H1 (cell line): ENCODE data around the gene ACAD10. TPM values are rescaled to one million over a fixed set of nuclear protein-coding genes. Genes with fewer than 3 reads are reported as not detected.

Experiments used
- BACH1 ChIP-seq: IDR thresholded peaks from 2 replicates; pipeline ENCODE4 v1.6.1; 2012; ENCODE audit warnings: low read length, improper control_type of control experiment
- BCL11A ChIP-seq, 2 experiments: IDR thresholded peaks; one replicate each; pipeline ENCODE4 v1.6.1; 2011; ENCODE audit warnings: low read depth in 2 of 2, low read length in 2 of 2, mild to moderate bottlenecking in 2 of 2
- CBX8 ChIP-seq: fragments of 300-800, 300-1000 bp; sonication (generic); IDR thresholded peaks from 2 replicates; pipeline ENCODE4 v1.7.1; 2016; ENCODE audit warnings: low read depth, low read length, borderline replicate concordance
- CHD1 ChIP-seq: IDR thresholded peaks from 2 replicates; pipeline ENCODE4 v1.6.1; 2012; ENCODE audit warnings: low read depth, low read length, improper control_type of control experiment
- EP300 ChIP-seq, 2 experiments: IDR thresholded peaks; 1 replicate in 1 of 2; 2 replicates in 1 of 2; pipeline ENCODE4 v1.6.1; 2011 to 2012; ENCODE audit warnings: low read depth in 2 of 2, low read length in 2 of 2, mild to moderate bottlenecking in 2 of 2, borderline replicate concordance in 1 of 2, inconsistent platforms in 1 of 2, moderate library complexity in 1 of 2
- GABPA ChIP-seq: IDR thresholded peaks from 2 replicates; pipeline ENCODE4 v1.6.1; 2011; ENCODE audit warnings: mild to moderate bottlenecking, low read length, moderate library complexity, borderline replicate concordance; ENCODE audit not compliant: insufficient read depth
- JUND ChIP-seq: IDR thresholded peaks from 2 replicates; pipeline ENCODE4 v1.6.1; 2011; ENCODE audit warnings: mild to moderate bottlenecking, improper control_type of control experiment, low read length
- KDM5A ChIP-seq: fragments of 200-600 bp; IDR thresholded peaks from 2 replicates; pipeline ENCODE4 v1.7.1; 2012; ENCODE audit warnings: mild to moderate bottlenecking, low read length, inconsistent platforms, mixed read lengths
- POLR2A ChIP-seq, 2 experiments: IDR thresholded peaks; 1 replicate in 1 of 2; 2 replicates in 1 of 2; pipeline ENCODE4 v1.6.1; 2011; ENCODE audit warnings: low read depth in 2 of 2, low read length in 2 of 2, mild to moderate bottlenecking in 2 of 2; ENCODE audit errors: control extremely low read depth in 1 of 2
- RAD21 ChIP-seq, 2 experiments: IDR thresholded peaks in 1 of 2; conservative IDR thresholded peaks in 1 of 2; 2 replicates each; pipeline ENCODE4 v1.6.1; 2011; ENCODE audit warnings: low read depth in 2 of 2, low read length in 2 of 2, improper control_type of control experiment in 1 of 2, inconsistent platforms in 1 of 2, mild to moderate bottlenecking in 1 of 2, moderate library complexity in 1 of 2
- RFX5 ChIP-seq: IDR thresholded peaks from 2 replicates; pipeline ENCODE4 v1.6.1; 2011; ENCODE audit warnings: low read depth, low read length, improper control_type of control experiment, borderline replicate concordance
- SIN3A ChIP-seq, 2 experiments: IDR thresholded peaks in 1 of 2; conservative IDR thresholded peaks in 1 of 2; 2 replicates each; pipeline ENCODE4 v1.6.1; 2011 to 2012; ENCODE audit warnings: low read length in 2 of 2, improper control_type of control experiment in 1 of 2, low read depth in 1 of 2, mild to moderate bottlenecking in 1 of 2
- SIX5 ChIP-seq: IDR thresholded peaks from 2 replicates; pipeline ENCODE4 v1.6.1; 2011; ENCODE audit warnings: mild to moderate bottlenecking, low read depth, low read length
- ZNF274 ChIP-seq: IDR thresholded peaks from 2 replicates; pipeline ENCODE4 v1.7.0; 2012; ENCODE audit warnings: low read length, borderline replicate concordance; ENCODE audit errors: extremely low read depth
- polyA plus RNA-seq, 7 experiments: library from polyadenylated mRNA; depleted of rRNA in 3 of 7; stranded (reverse) in 5 of 7; unstranded in 2 of 7; fragments of >200 nt in 5 of 7; fragments of 200-250 nt in 2 of 7; gene quantifications; 1 replicate in 5 of 7; 2 replicates in 1 of 7; 4 replicates in 1 of 7; pipeline versions ENCODE4 v1.2.1 to v1.2.3, GENCODE V29; 2011 to 2013; ENCODE audit warnings: missing spikeins in 2 of 7, mixed read lengths in 2 of 7
- total RNA-seq: library from RNA; stranded (reverse); fragmentation: NEBNext Ultra II Directional; extraction: Animal tissue kit (Norgen Biotek cat#: 25700); gene quantifications from 2 replicates; pipeline ENCODE4 v1.2.1, GENCODE V29; 2021
- TF ChIP-seq, protein P1 (sequence below), 3 experiments: IDR thresholded peaks; 1 replicate in 2 of 3; 2 replicates in 1 of 3; pipeline versions ENCODE4 v1.5.1 to v1.6.1; 2011; ENCODE audit warnings: low read length in 3 of 3, mild to moderate bottlenecking in 3 of 3, inconsistent platforms in 2 of 3, low read depth in 1 of 3, moderate library complexity in 1 of 3; ENCODE audit not compliant: insufficient read depth in 1 of 3; ENCODE audit errors: control extremely low read depth in 1 of 3
- TF ChIP-seq, protein P2 (sequence below): IDR thresholded peaks from 2 replicates; pipeline ENCODE4 v1.6.1; 2011; ENCODE audit warnings: low read length, improper control_type of control experiment
- TF ChIP-seq, protein P3 (sequence below): IDR thresholded peaks from 2 replicates; pipeline ENCODE4 v1.6.1; 2012; ENCODE audit warnings: inconsistent platforms

The ACAD10 gene
- total and polyA plus RNA-seq, 2 of the 8 experiments (the other 6 are each of a cell fraction or from before 2014, with no cell fraction given): 17.3 to 23.3 TPM

DNA sequence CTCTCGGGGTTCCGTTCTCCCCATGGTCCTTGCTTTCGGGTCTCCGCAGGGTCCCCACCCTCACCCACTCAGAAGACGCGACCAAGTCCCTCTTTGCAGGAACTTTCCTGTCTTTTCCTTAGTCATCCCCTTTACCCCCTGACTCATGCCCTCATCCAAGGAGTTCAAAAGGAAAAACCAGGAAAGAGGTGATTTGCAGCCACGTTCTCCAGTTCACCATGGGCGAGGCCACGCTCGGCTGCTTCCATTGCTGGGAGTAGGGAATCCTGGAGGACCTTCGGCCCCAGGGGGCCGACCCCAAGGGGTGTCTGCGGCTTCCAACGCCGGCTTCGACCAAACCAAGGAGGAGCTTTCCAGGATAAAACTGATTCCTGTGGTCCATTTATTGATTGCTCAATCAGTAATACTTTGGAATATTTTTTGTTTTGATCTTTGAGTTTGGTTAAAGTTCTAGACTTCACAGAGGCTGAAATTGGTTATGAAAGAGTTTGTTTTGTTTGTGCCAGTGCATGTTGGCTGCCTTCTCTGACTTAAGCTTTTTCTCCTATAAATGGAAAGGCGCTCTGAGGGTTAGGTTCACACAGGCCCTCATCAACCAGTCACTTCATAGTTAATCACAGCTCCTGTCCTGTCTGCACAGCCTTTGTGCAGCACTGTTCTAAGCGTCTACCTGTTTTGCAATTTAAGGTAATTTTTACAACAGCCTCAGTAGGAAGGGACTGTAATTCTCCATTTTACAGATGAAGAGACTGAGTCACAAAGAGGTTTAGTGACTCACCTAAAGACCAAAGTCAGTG lies 81.7 kb downstream of the ACAD10 start (continued):
- TF ChIP-seq ZNF274 (no peak), SIX5 (no peak), SIN3A (conservative IDR thresholded peaks at IDR 0.05 in 1 of 2, IDR thresholded peaks at IDR 0.05 in 1 of 2; ENCODE audit: low read depth in 1 of 2, low read length in 2 of 2) (0 out of 4 replicates have a peak, but pooled peaks of 1 of the 2 experiments have one; percentile 5), POLR2A (IDR thresholded peaks at IDR 0.05; ENCODE audit: control extremely low read depth in 1 of 2, low read depth in 2 of 2, low read length in 2 of 2) (no peak), EP300 (IDR thresholded peaks at IDR 0.05; ENCODE audit: borderline replicate concordance in 1 of 2, low read depth in 2 of 2, low read length in 2 of 2) (no peak), CHD1 (no peak), RFX5 (no peak), KDM5A (no peak), CBX8 (no peak), JUND (no peak), GABPA (no peak), RAD21 (IDR thresholded peaks at IDR 0.05 in 1 of 2, conservative IDR thresholded peaks at IDR 0.05 in 1 of 2; ENCODE audit: low read depth in 2 of 2, low read length in 2 of 2) (no peak), BCL11A (IDR thresholded peaks at IDR 0.05; ENCODE audit: low read depth in 2 of 2, low read length in 2 of 2) (no peak), BACH1 (peak; percentile 45; the same call in 1 of the 2 replicates)
- TF ChIP-seq, protein P1, sequence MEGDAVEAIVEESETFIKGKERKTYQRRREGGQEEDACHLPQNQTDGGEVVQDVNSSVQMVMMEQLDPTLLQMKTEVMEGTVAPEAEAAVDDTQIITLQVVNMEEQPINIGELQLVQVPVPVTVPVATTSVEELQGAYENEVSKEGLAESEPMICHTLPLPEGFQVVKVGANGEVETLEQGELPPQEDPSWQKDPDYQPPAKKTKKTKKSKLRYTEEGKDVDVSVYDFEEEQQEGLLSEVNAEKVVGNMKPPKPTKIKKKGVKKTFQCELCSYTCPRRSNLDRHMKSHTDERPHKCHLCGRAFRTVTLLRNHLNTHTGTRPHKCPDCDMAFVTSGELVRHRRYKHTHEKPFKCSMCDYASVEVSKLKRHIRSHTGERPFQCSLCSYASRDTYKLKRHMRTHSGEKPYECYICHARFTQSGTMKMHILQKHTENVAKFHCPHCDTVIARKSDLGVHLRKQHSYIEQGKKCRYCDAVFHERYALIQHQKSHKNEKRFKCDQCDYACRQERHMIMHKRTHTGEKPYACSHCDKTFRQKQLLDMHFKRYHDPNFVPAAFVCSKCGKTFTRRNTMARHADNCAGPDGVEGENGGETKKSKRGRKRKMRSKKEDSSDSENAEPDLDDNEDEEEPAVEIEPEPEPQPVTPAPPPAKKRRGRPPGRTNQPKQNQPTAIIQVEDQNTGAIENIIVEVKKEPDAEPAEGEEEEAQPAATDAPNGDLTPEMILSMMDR (IDR thresholded peaks at IDR 0.05; ENCODE audit: control extremely low read depth in 1 of 3, insufficient read depth in 1 of 3, low read depth in 1 of 3, low read length in 3 of 3): no peak
- TF ChIP-seq, protein P2, sequence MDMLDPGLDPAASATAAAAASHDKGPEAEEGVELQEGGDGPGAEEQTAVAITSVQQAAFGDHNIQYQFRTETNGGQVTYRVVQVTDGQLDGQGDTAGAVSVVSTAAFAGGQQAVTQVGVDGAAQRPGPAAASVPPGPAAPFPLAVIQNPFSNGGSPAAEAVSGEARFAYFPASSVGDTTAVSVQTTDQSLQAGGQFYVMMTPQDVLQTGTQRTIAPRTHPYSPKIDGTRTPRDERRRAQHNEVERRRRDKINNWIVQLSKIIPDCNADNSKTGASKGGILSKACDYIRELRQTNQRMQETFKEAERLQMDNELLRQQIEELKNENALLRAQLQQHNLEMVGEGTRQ: no peak
- TF ChIP-seq, protein P3, sequence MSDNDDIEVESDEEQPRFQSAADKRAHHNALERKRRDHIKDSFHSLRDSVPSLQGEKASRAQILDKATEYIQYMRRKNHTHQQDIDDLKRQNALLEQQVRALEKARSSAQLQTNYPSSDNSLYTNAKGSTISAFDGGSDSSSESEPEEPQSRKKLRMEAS: peak; percentile 31; the same call in 1 of the 2 replicates
